Keratinocyte (primary cell): ENCODE results near the gene FRAS1.

Experiments
- CTCF ChIP-seq, 3 experiments: IDR thresholded peaks in 1 of 3; conservative IDR thresholded peaks in 1 of 3; optimal IDR thresholded peaks in 1 of 3; 2 replicates in 2 of 3; 3 replicates in 1 of 3; pipeline versions ENCODE3 to v1.5.1; 2011; ENCODE audit warnings: low read length in 3 of 3, mild to moderate bottlenecking in 3 of 3, moderate library complexity in 2 of 3, control low read depth in 1 of 3, inconsistent platforms in 1 of 3; ENCODE audit not compliant: insufficient read depth in 2 of 3; ENCODE audit errors: extremely low read depth in 1 of 3
- EZH2 ChIP-seq: IDR thresholded peaks from one replicate; pipeline ENCODE4 v1.6.1; 2012; ENCODE audit warnings: inconsistent platforms, mild to moderate bottlenecking, low read length, moderate library complexity

DNA sequence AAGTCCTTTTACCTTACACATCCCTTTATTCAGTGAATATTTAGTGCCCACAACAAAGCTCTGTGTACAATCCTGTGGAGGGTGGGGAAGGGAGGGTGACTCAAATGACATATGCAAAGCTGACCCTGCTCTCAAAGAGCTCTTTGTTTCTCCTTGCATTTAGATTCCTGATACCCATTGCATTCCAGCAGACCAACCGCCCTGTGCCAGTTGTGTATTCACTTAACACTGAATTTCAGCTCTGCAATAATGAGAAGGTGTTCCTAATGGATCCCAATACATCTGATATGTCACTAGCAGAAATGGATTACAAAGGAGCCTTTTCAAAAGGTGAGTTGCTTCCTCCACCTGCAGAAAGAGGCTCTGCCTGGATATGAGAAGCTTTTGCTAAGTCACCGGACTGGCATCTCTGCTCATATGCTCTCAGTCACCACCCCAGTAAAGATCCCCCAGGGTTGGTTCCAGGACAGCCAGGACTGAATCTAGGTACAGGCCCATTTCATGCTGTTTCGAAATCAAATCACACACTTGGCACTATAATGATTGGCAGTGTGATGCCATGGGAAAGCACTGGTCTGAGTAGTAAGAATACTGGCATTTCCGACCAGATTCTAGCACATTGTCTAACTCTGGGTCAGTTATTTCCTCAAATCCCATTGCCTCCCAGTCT is 477.3 kb downstream of the FRAS1 start:
- TF ChIP-seq CTCF (optimal IDR thresholded peaks at IDR 0.05 in 1 of 3, IDR thresholded peaks at IDR 0.05 in 1 of 3, conservative IDR thresholded peaks at IDR 0.05 in 1 of 3; ENCODE audit: extremely low read depth in 1 of 3, insufficient read depth in 2 of 3, low read length in 3 of 3) (no peak), EZH2 (no peak)
